GM21528 (cell line): ENCODE results near the gene GFY.

Experiments used
- ATAC-seq: cut with Tn5 transposase; IDR thresholded peaks from one replicate; pipeline ENCODE4 v1.9.1; 2021; ENCODE audit warnings: mild to moderate bottlenecking, moderate library complexity; ENCODE audit not compliant: unreplicated experiment, low FRiP score

The GFY gene

GRCh38 chr19:49427855-49428546, 2.8 kb downstream of the GFY start:
- ATAC-seq, result no peak

- no peak for ATAC-seq
These were observed 3.6 kb downstream of the GFY start for GRCh38 chr19:49428547-49429451.

GRCh38 chr19:49430172-49430677, 5.0 kb downstream of the GFY start:
- no peak for ATAC-seq

- no peak for ATAC-seq
These were observed 5.6 kb downstream of the GFY start for GRCh38 chr19:49430678-49431329.

GRCh38 chr19:49431330-49431749, 6.2 kb downstream of the GFY start:
- no peak for ATAC-seq

- ATAC-seq, result no peak
These were observed 7.2 kb downstream of the GFY start for GRCh38 chr19:49432141-49433073.

- no peak for ATAC-seq
These were observed 8.2 kb downstream of the GFY start for GRCh38 chr19:49433240-49433901.

- no peak for ATAC-seq
These were observed 9.9 kb downstream of the GFY start for GRCh38 chr19:49434907-49435583.

GRCh38 chr19:49435670-49436069, 10.5 kb downstream of the GFY start:
- ATAC-seq, result no peak

GRCh38 chr19:49436381-49437017, 11.3 kb downstream of the GFY start:
- ATAC-seq, result no peak

- no peak for ATAC-seq
These were observed 12.0 kb downstream of the GFY start for GRCh38 chr19:49437231-49437630.

GRCh38 chr19:49438261-49438660, 13.1 kb downstream of the GFY start:
- no peak for ATAC-seq

GRCh38 chr19:49439836-49440235, 14.6 kb downstream of the GFY start:
- no peak for ATAC-seq

GRCh38 chr19:49440439-49441209, 15.4 kb downstream of the GFY start:
- no peak for ATAC-seq

GRCh38 chr19:49441210-49441959, 16.2 kb downstream of the GFY start, which contains the start of gene SLC17A7:
Gene SLC17A7, minus strand, starts transcription at chr19:49441527. Its CDS starts 148 bp downstream, at chr19:49441379.
- no peak for ATAC-seq

- no peak for ATAC-seq
These were observed 16.8 kb downstream of the GFY start for GRCh38 chr19:49441960-49442350.

- no peak for ATAC-seq
These were observed 17.2 kb downstream of the GFY start for GRCh38 chr19:49442354-49442753.
